Heart right ventricle (tissue), 16 donors: Measurements from ENCODE around the gene NR1I3. TPM values are rescaled to one million over a fixed set of nuclear protein-coding genes. Genes with fewer than 3 reads are reported as not detected.
"Not testable (repeated sequence)": the region's sequence is repeated elsewhere in the genome, so short reads cannot be mapped to it uniquely, and the experiment has no call there.

ENCODE experiments used
- ATAC-seq, 8 donors: fragments of 200-7000 bp; cut with Tn5 transposase; one replicate each; pipeline ENCODE4 v1.9.1; 2020; ENCODE audit warnings: mild to moderate bottlenecking in 8 of 8, moderate library complexity in 8 of 8, moderate number of reproducible peaks in 1 of 8
- DNase-seq, 2 donors: peaks; one replicate each; pipeline ENCODE4 v3.0.0-alpha.2; 2020
- H3K27ac ChIP-seq, 10 donors: fragments of 200-600 bp; sonication (generic) in 2 of 10; one replicate each; pipeline versions ENCODE4 v1.5.0 to v1.8.0; 2020 to 2022; ENCODE audit warnings: mild to moderate bottlenecking in 3 of 10
- H3K27me3 ChIP-seq, 7 donors: fragments of 200-600 bp; one replicate each; pipeline ENCODE4 v1.8.0; 2021 to 2022; ENCODE audit warnings: mild to moderate bottlenecking in 2 of 7
- H3K36me3 ChIP-seq, 9 donors: fragments of 200-600 bp; sonication (generic) in 1 of 9; one replicate each; pipeline versions ENCODE4 v1.5.0 to v1.8.0; 2020 to 2022; ENCODE audit warnings: mild to moderate bottlenecking in 2 of 9
- H3K4me1 ChIP-seq, 9 donors: fragments of 200-600 bp; sonication (generic) in 1 of 9; one replicate each; pipeline versions ENCODE4 v1.5.0 to v1.8.0; 2020 to 2022; ENCODE audit warnings: mild to moderate bottlenecking in 4 of 9
- H3K4me3 ChIP-seq, 10 donors: fragments of 200-600 bp; sonication (generic) in 2 of 10; one replicate each; pipeline versions ENCODE4 v1.5.0 to v1.8.0; 2020 to 2022; ENCODE audit warnings: mild to moderate bottlenecking in 7 of 10, moderate library complexity in 2 of 10
- H3K9me3 ChIP-seq, 11 donors: fragments of 200-600 bp in 10 of 11; sonication (generic) in 2 of 11; one replicate each; pipeline versions ENCODE4 v1.5.0 to v1.8.0; 2013 to 2022; ENCODE audit warnings: mild to moderate bottlenecking in 2 of 11, control low read depth in 1 of 11, moderate library complexity in 1 of 11
- WGBS, 2 donors: extraction: QIAGEN DNeasy Blood & Tissue Kit; methylation state at CpG; one replicate each; pipeline ENCODE4 v1.1.7; 2013; ENCODE audit warnings: inconsistent platforms in 1 of 2; 5-methylcytosine and 5-hydroxymethylcytosine counted together
- intact Hi-C, 10 donors: fragments of 100-400 bp; cut with DNase I; formaldehyde crosslinking; loops; one replicate each; pipeline versions ENCODE4 v1.11.1 to v1.14.2; 2022
- polyA plus RNA-seq, 2 donors: library from polyadenylated mRNA; stranded (reverse); fragments of 200-250 nt; gene quantifications; one replicate each; pipeline ENCODE4 v1.2.3, GENCODE V29; 2013
- total RNA-seq, 10 donors: library from RNA; stranded (reverse); fragmentation: NEBNext Ultra II Directional in 3 of 10; extraction: Animal tissue kit (Norgen Biotek cat#: 25700) in 3 of 10; gene quantifications; one replicate each; pipeline versions ENCODE4 v1.2.1 to v1.2.4, GENCODE V29; 2021 to 2023
- TF ChIP-seq, protein P1 (sequence below), 9 donors: fragments of 200-600 bp; sonication (generic) in 2 of 9; IDR thresholded peaks; one replicate each; pipeline versions ENCODE4 v1.5.0 to v1.8.0; 2021 to 2022; ENCODE audit warnings: antibody characterized with exemption in 9 of 9, mild to moderate bottlenecking in 5 of 9, moderate library complexity in 1 of 9
- donor health status: Arrhythmogenic right ventricular cardiomyopathy.
- donor health status: ischemic (EF 13 %, LVEDD 7.1; RV severe dilation, severe dysfunction).
- donor health status: healthy with polysubstance abuse.
- donor health status: DM: no; HTN: yes; CAD: no.
- donor health status: DM: no; HTN: no; CAD: no.
- donor health status: ischemic (EF 25% LVEDD 6.9; RV normal size, moderate dysfunction).
- donor health status: ischemic (EF 25% LVEDD 5.7; RV mildly dilated, moderate dysfunction).
- donor health status: healthy.
- donor health status: DM: yes; HTN: yes; CAD: no.
- donor health status: Ischemic cardiomyopathy.
- donor health status: ischemic (EF 35%, LVEDD 5.7; RV mildly dilated, moderate dysfunction).
- donor health status: nonischemic (EF 11% LVEDD 7.7; RV severe dilation, severe dysfunction).
- donor health status: DM: yes; HTN: yes; CAD: no.
- donor health status: PGD.
- donor health status: ischemic (EF 29% LVEDD 5.4; RV normal size, mild dysfunction).
- donor health status: nonischemic (EF 23%, LVEDD 6.1; RV moderate dilation, normal function).

Gene NR1I3
- total and polyA plus RNA-seq, 12 donors: 0.10 TPM; not detected in 11

DNA sequence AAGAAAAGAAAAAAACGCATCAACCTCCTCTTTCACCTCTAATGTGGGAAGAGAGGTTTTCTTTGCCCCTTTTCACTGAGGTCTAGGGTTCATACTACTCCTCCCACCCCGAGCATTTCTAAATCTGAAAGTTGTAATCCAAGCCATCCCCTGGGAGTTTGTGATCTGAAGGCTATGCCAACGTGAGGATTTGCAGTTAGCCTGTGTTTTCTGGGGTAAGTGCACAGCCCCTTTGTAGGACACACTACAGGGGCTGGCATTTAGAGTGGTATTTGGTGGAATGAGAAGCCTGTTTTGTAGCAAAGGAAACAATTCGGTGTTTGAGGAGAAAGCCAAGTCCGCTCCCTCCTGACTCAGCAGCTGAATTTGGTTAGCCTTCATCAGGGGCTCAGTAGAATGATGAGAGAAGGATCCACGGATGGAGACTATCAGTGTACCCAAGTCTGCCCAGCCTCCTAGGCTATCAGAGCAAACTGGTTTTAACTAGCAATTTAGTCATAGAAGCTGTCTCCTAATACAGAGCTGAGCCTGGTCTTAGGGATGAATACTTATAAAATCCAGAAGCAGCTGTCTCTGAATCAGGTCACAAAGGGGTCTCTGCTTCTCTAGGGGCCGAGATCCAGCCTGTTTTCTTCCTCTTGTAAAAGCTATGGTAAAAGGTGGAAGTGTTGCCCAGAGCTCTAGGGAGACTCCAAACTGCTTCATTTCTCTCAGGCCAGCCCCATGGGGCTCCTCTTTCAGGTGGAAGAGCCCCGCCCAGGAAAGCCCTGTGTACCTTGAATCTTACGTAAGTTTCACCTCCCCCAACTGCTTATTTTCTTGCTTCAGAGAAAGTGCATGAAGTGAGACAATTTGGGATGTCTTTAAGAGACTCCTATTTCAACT is 22.6 kb upstream of the NR1I3 start:
- DNase-seq (no peak), ATAC-seq (no peak)
- 55% methylated on average over 9 of the region's 9 CpGs for WGBS, 2 donors
- Histone ChIP-seq H3K4me3 (no peak overlapping the region), H3K9me3 (peaks cover 0 to 19% (median 12%) of the 10 kb centered on the region in 11 donors), H3K36me3 (no peaks in the 10 kb centered on the region), H3K27me3 (peaks cover 0 to 59% (median 47%) of the 10 kb centered on the region in 7 donors), H3K4me1 (peaks cover 0 to 12% (median 8%) of the 10 kb centered on the region in 9 donors), H3K27ac (no peak overlapping the region)
- TF ChIP-seq, protein P1, sequence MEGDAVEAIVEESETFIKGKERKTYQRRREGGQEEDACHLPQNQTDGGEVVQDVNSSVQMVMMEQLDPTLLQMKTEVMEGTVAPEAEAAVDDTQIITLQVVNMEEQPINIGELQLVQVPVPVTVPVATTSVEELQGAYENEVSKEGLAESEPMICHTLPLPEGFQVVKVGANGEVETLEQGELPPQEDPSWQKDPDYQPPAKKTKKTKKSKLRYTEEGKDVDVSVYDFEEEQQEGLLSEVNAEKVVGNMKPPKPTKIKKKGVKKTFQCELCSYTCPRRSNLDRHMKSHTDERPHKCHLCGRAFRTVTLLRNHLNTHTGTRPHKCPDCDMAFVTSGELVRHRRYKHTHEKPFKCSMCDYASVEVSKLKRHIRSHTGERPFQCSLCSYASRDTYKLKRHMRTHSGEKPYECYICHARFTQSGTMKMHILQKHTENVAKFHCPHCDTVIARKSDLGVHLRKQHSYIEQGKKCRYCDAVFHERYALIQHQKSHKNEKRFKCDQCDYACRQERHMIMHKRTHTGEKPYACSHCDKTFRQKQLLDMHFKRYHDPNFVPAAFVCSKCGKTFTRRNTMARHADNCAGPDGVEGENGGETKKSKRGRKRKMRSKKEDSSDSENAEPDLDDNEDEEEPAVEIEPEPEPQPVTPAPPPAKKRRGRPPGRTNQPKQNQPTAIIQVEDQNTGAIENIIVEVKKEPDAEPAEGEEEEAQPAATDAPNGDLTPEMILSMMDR (IDR thresholded peaks at IDR 0.05): no peak
- intact Hi-C loops: no loop called here

GRCh38 chr1:161259765-161260164 is 21.8 kb upstream of the NR1I3 start:
- Histone ChIP-seq H3K4me1 (peaks cover 0 to 12% (median 8%) of the 10 kb centered on the region in 9 donors), H3K4me3 (no peak overlapping the region), H3K36me3 (no peaks in the 10 kb centered on the region), H3K27me3 (peaks cover 0 to 59% (median 47%) of the 10 kb centered on the region in 7 donors), H3K9me3 (peaks cover 0 to 19% (median 12%) of the 10 kb centered on the region in 11 donors), H3K27ac (no peak overlapping the region)
- no peak for ATAC-seq
- TF ChIP-seq, protein P1 (IDR thresholded peaks at IDR 0.05): no peak
- 72 to 81% methylated on average over 1 of the region's 1 CpG for WGBS, 2 donors
- intact Hi-C loops: no loop called here
- no peak for DNase-seq

DNA sequence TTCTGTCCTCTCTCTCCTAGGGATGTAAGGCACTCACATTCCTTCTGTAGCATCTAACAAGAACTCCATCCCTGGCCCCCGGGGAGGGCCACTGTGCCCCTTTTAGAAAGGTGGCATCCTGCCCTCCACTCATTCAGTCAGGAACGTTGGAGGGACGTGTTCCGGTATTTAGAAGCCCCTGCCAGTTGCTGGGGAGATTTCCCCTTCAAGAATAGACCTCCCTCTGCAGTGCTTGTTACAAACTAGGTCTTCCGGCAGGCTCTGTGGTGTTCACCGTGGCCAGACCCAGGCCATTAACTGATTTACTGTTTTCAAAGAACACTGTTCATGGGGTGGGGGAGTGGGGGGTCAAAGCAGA is 21.3 kb upstream of the NR1I3 start:
- no peak for ATAC-seq
- Histone ChIP-seq H3K27me3 (peaks cover 0 to 57% (median 47%) of the 10 kb centered on the region in 7 donors), H3K27ac (no peak overlapping the region), H3K4me3 (peak overlapping the region in 4 of 10 donors; percentile 23 to 58 (median 48)), H3K4me1 (peaks cover 0 to 12% (median 8%) of the 10 kb centered on the region in 9 donors), H3K9me3 (peaks cover 0 to 19% (median 12%) of the 10 kb centered on the region in 11 donors), H3K36me3 (no peaks in the 10 kb centered on the region)
- intact Hi-C loops: no loop called here
- no peak for DNase-seq
- TF ChIP-seq, protein P1 (IDR thresholded peaks at IDR 0.05): no peak
- WGBS, 2 donors: 37 to 43% methylated on average over 6 of the region's 6 CpGs

GRCh38 chr1:161258439-161259344 is 20.7 kb upstream of the NR1I3 start, which contains the start of gene PCP4L1:
PCP4L1 (plus strand) TSS chr1:161258745; CDS start chr1:161258975, 230 bp downstream.
- TF ChIP-seq, protein P1 (IDR thresholded peaks at IDR 0.05): no peak
- H3K4me3 ChIP-seq: peak within 1 kb of the TSS; percentile 4 to 58 (median 50)
- peaks cover 0 to 55% (median 47%) of the 10 kb centered on the region in 7 donors for H3K27me3 ChIP-seq
- peaks cover 0 to 19% (median 12%) of the 10 kb centered on the region in 11 donors for H3K9me3 ChIP-seq
- no peak within 1 kb of the TSS for H3K27ac ChIP-seq
- peaks cover 0 to 12% (median 8%) of the 10 kb centered on the region in 9 donors for H3K4me1 ChIP-seq
- WGBS, 2 donors: 2 to 4% methylated on average over 61 to 62 of the region's 62 CpGs
- no peaks in the 10 kb centered on the region for H3K36me3 ChIP-seq
- intact Hi-C loops: no loop called here
- DNase-seq: peak; percentile 25 to 41
- ATAC-seq: peak; percentile 69 to 88 (median 80)

DNA sequence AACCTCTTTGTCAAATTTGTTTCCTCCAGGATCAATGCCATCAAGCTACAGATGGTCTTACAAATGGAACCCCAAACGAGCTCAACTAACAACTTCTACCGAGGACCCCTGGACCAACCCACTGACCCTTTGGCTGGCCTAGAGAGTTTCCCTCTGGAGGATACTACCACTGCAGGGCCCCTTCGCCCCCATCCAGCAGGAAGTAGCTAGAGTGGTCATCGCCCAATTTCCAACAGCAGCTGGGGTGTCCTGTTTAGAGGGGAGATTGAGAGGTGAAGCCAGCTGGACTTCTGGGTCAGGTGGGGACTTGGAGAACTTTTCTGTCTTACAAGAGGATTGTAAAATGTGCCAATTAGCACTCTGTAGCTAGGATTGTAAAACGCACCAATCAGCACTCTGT is 19.1 kb upstream of the NR1I3 start:
- H3K27ac ChIP-seq, DNase-seq, ATAC-seq, H3K36me3 ChIP-seq, intact Hi-C loops, H3K4me3 ChIP-seq: not testable (repeated sequence)
- Histone ChIP-seq H3K27me3 (peaks cover 0 to 55% (median 47%) of the 10 kb centered on the region in 7 donors), H3K9me3 (peaks cover 0 to 19% (median 12%) of the 10 kb centered on the region in 11 donors), H3K4me1 (peaks cover 0 to 12% (median 8%) of the 10 kb centered on the region in 9 donors)
- WGBS, 2 donors: 94 to 96% methylated on average over 5 of the region's 5 CpGs

- H3K36me3 ChIP-seq, ATAC-seq, DNase-seq, H3K4me3 ChIP-seq, intact Hi-C loops, H3K27ac ChIP-seq: not testable (repeated sequence)
- Histone ChIP-seq H3K4me1 (peaks cover 0 to 12% (median 8%) of the 10 kb centered on the region in 9 donors), H3K9me3 (peaks cover 0 to 23% (median 12%) of the 10 kb centered on the region in 11 donors), H3K27me3 (peaks cover 0 to 45% (median 43%) of the 10 kb centered on the region in 7 donors)
- WGBS, 2 donors: 81 to 83% methylated on average over 4 of the region's 4 CpGs
Observed at GRCh38 chr1:161255955-161256520, 18.0 kb upstream of the NR1I3 start.
